NCI-H2196 treated with DMSO at 0.1 percent for 48 hours (cell line): Measurements from ENCODE around the gene MAPRE2.

Experiments
- DNase-seq: peaks from one replicate; lab custom pipeline; 2025; ENCODE audit not compliant: unreplicated experiment; lab: John Stamatoyannopoulos, UW

The MAPRE2 gene

DNA sequence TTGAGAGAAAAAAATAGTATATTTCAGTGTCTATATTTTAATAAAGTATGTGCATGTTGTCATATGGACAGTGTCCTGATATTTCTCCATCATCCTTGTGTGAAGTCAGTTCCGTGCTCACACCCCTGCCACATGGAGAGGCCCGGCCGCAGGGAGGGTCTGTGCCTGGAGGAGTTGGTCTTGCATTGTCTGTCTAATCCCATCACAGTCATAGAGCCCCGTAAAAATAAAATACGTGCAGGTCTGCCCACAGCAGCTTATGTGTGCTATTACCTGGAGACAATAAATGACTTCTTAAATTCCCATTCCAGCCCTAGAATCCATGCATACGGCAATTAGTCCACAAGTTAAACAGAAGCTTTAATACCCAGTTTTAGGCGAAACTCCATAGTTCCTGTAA lies 20.1 kb downstream of the MAPRE2 start:
- no peak for DNase-seq

DNA sequence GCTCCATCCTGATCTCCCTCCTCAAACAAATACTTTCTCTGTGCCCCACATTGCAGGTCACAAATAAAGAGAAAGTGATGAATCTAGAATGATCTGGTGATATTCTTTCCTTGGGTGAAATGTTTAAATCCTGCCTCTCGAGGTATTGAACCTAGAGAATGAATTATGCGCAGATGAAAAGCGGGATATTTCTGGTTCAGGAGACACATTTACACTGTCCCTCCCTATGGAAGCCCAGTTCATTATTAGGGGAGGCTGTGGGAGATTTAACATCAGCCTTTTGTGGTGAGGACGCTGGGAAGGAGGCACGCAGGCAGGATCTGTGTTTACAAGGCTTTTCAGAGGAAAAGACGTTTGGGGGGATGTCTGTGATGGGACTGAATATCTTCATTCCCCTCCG lies 20.6 kb downstream of the MAPRE2 start:
- DNase-seq: no peak

DNA sequence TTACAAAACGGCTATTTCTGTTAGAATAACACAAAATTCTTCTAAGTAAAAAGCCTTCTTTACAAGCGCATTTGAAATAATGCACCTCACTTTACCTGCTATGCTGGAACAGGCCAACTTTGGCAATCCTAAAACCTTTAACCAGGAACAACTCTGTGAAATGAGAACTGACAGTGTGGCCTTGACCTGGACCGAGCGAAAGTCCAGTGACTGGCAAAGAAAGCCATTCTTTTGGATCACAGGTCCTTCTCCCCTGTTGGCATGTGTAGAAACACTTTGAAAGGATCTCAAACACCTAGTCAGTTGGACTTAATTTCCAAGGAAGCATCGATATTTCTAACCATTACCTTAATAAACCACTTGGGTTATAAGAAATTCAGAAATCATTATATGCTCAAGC lies 21.2 kb downstream of the MAPRE2 start:
- DNase-seq: no peak

DNA sequence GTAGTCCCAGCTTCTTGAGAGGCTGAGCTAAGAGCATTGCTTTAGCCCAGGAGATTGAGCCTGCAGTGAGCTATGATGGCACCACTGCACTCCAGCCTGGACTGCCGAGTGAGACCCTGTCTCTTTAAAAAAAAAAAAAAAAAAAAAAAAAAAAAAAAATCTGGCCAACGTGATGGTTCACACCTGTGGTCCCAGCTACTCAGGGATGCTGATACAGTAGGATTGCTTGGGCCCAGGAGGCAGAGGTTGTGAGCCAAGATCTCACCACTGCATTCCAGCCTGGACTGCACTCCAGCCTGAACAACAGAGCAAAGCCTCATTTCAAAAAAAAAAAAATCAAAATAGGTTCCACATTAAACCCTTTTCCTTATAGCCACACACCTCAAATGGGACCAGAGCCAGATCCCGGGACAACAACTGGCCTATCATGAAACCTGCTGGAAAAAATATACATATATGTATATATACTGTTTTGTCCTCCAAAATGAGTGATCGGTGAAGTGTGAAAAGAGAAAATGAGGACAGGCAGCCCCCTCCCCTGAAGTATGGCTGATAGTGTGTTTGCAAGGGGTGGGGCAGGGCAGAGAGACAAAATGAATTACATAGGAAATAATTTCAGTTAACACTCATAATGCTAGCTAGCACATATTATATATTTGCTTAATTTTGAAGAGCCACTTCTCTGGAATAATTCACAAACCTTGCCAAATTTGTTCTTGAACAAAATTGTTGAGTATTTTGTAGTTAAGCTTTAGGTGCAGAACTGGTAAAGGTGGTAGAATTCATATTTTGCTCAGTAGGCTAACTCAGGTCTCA lies 22.9 kb downstream of the MAPRE2 start:
- no peak for DNase-seq

DNA sequence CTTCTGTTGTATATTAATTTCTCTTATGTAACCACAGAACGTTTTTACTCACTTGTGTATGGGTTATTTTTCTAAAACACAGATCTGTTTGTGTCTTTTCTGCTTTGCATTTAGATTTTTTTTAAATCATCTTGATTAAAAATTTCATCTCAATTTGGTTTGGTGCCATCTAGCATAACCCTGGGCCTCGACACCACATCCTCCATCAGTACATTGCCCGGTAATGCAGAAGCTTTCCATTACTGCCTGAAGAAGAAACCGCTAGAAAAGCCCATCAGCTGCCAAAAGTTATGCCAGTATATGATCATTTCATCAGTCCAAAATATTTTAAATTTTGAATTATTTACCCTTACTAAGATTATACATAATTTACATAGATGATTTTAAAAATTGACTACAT lies 26.2 kb downstream of the MAPRE2 start:
- no peak for DNase-seq

DNA sequence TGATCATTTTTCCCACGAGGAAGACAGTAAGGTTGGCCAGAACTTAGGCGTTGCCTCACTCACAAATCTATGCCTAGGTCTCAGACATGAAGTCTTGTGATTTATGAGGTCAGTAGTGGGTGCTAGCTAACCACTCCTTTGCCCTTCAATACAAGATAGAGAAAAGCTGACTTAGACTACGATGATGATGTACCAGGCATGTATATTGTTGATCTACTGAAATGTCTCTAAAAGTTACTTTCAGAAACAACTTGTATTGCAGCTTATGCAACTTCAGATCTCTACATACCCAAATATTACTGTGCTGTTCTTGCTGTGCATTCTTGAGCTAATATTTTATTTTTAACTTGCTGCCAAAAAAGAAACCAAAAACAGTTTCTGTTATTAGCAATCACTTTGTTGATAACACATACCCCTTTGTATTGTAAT lies 30.6 kb downstream of the MAPRE2 start:
- no peak for DNase-seq

DNA sequence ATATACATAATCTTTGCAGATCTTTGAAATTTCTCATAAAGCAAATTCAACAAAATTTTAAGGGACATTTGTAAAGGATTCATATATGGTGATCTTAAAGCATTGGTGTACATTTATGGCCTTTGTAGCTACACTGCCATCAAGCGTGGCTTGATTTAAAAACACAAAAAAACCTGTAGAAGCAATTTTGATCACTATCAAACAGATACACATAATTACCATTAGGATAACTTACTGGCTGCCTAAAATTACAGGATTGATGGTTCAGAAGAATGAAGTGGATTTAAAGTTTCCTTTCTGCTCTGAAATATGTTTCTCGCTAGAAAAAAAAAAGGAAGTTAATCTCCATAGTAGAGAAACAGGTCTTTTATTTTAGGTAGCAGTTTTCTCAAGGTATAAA lies 31.4 kb downstream of the MAPRE2 start:
- DNase-seq: no peak

DNA sequence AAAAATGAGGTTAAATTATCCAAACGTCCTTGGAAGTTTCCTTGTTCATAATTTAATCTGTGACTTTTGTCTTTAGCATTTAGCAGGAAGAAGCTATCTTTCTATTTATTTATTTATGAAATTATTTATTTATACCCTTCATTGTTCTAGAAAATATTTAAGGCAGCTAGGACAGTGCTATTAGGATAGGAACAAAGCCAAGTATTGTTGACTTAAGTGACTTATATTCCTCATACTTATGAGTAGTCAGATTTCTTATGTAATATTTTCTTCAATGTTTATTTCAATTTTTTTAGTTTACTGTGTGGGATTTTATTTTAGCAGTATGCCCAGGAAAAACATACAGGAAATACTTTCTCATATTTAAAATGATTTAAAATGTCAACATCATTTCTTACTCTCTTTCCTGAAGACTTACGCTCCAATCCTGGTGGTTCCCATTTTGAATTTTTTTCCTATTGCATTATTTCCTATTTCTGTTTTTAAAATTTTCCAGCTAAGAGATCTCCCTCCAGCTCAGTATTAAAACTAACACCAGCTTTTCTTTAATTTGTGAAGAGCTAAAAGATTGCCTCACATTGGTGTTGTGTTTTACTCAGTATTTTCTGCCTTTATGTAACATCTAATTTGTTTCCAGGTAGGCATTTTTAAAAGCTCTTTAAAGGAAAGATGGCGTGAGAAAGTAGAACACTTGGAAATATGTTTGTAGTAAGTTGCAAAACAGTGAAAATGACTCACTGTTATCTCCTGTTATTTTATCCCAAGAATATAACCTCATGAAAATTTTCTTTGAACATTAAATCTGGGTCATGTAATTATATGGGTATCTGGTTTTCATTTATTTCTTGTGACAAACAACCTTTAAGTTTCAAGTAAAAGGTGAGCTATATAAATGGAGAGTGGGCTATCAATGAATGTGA lies 32.2 kb downstream of the MAPRE2 start:
- no peak for DNase-seq

DNA sequence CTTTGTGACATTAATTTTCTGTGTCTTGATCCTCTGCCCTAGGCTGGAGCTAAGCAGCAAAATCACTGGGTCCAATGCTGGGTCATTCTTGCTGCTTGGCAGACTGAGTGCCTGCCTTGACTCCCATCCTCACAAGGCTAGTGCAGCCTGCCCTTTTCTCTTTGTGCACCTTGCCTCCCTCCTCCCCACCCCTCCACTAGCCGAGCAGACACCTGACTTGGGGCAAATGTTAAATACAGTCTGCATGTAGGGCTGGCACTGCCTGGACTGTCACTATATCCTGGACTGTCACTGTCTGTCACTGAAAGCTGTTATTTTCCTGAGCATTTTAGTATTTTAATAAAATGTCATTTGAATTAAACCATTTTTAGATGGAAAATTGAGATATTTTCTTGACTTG lies 33.4 kb downstream of the MAPRE2 start:
- no peak for DNase-seq

DNA sequence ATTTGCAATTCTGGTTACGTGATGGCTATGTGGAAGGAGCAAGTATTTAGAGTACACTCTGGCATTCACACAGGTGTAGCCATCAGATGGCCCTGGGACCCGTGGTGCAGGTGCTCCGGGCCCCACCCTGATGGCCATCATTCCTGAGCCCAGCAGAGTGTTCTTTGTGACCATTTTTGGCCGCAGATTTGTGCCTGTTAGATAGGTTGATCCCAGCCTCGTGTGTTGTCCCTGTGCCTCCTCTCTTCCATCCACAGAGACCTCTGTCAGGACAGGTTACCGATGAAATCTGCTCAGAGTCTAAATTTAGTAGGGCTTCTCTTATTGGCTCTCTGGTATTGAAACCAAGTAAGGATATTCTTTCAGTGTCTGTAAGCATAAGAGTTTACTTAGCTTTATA lies 33.9 kb downstream of the MAPRE2 start:
- DNase-seq: no peak

DNA sequence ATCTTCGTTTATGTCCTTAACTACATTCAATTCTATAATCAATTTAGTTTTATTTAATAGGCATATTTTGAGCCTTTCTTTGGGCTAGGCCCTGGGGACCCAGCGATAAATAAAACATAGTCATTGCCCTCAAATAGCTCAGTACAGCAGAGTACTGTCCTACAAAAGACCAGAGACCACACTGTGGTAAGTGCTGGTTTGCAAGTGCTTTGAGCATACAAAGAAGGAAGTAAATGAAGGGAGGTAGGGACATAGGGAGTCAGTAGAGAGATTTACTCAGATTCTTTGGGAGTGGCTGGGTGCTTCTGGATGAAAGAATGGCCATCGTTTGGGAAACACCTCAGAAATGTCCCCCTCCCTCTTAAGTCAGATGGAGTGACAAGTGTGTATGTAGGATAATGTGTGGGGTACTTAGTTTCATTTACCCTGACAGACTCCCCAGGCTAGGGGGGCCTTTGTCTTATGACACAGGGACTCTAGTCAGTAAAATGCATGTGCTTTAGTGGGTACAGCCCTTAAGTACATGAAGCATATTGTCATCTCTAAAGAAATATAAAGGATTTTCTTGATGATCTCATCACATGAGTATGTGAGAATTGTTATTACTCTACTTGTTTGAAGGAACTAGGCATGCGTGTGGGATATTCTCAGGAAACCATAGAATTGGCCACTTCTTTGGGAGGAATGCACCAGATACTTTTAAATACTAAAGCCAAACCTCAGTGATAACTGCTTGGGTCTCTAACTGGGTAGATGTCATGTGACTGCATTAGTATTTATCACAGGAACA lies 35.1 kb downstream of the MAPRE2 start:
- no peak for DNase-seq

DNA sequence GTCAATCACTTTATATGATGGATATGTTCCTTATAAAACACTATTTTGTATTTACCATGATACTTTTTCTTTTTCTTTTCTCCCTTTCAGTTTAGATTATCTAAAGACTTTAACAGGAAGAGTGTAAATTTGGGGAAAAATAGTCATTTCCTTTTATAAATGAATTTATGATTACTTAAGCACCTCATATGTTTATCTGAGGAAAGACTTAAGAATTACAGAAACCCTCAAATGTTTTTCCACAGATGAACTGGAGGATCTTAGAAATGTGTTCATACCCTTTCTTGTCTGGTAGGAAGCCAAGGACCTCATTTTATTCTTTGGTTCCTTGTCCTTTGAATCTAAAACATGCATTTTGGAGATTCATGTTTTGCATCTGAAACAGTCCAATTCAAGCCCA lies 36.7 kb downstream of the MAPRE2 start:
- no peak for DNase-seq

DNA sequence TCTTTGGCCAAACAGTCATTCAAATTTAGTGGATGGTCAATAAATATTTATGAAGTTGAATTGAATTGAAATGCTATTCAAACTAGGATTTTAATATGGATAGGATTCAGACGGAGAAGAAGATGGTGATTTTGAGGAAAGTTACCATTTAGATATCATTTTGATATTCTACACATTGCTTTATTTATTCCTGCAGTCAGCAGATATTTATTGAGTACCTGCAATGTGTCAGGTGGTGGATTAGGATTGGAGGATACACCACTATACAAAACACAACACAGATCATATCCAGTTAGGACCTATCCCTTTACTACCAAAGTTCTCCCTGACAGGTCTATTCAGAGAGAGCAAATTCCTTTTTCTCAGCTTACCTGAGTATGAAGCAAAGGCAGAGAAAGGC lies 38.8 kb downstream of the MAPRE2 start:
- no peak for DNase-seq

DNA sequence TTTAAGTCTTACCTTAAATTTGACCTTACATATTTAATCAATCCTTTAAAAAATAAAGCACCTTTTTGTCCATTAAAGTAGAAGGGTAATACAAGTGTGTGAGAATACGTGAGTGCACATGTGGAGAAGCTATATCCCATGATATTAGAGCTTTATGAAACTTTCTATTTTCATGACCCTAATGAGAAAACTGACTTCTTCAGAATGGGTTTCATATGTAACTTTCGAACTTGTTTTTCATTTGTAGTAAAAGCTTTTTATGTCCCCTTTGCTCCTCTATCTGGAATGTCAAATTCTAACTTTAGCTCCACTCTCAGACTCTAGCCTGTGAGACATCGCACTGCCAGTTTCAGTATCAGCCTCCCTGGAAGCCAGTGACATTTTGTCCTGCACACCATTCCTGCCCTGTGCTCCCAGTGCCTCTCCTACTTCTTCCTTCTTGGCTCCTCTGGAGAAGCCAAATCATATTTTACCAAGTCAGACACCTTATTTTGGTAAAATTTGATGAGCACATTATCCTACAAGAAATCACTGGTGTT lies 42.0 kb downstream of the MAPRE2 start:
- DNase-seq: no peak

DNA sequence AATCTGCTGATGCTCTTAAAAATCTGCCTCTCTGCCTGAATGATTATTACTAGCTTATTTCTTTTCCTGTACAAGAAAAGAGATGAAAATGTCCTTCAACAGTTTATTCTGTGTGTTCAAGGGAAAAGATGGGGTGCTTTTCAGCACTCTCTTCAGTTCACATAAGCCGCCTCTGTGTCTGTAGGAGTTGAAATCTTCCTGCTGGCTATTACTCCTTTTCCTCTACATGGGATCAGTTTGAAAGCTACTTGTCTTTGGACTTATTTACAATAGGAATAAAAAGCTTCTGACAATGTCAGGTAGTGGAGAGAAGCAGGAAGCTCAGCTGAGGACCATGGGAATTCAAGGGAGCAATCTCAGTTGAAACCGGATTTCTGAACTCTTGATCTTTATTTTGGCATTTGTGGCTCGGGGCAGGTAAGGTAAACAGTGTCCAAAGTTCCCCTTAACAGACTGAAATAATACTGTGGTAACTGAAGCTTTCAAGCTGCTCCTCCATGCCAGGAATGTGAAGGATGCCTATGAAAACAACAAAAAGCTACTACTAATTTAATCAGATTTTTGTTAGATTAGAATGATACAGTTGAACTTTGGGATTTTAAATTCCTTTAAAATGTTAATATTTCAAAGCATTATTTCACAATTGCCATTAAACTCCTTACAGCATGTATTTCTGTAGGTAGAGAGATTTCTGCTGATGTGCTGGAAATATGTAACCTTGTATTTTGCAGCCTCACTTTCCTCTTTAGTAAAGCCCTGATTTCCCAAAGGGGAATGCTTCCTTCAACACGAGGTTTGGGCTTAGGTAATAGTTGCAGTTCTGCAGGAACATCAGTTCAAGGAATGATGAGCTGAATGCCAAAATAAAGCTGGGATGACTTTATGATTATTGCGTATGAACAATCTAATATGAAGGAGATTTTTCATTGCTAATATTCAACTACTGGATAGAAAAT lies 43.6 kb downstream of the MAPRE2 start:
- no peak for DNase-seq

DNA sequence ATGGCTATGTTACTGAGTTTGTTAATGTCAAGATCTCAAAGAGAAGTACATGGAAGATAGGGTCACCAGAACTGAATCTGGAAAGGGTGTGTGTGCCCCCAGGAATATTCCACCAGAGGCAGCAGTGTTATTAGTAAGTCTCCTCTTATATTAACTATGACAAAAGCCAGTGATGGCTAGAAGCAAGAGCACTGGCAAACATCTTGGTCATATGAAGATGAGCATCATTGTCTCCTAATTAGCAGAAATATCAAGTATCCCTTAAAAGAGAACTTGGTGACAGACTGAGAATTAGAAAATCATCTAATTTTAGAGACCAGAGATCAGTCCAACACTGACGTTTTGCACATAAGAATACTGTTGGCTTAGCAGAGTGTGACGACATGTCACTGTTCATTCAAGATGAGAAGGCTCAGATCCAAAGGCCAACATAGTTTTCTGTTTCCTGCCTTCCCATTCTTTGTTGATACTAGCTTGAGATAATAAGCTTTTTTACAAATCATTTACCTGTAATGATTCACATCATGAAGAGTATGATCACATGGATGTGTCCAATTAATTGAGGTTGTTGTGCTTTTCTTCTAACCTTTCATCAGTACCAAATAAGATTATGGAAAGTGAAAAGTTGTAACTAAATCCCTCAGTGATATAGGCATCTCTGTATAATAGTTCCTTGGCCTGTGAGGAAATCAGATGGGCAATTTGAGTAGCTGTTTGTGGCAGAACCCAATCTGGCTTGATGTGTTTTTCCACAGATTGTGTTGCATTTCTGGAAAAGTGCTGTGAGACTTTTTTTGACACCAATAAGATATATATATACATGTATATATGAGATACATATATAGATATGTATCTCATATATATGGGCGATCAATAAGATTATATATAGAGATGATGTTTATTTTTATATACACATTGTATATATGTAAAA lies 44.5 kb downstream of the MAPRE2 start:
- DNase-seq: no peak

DNA sequence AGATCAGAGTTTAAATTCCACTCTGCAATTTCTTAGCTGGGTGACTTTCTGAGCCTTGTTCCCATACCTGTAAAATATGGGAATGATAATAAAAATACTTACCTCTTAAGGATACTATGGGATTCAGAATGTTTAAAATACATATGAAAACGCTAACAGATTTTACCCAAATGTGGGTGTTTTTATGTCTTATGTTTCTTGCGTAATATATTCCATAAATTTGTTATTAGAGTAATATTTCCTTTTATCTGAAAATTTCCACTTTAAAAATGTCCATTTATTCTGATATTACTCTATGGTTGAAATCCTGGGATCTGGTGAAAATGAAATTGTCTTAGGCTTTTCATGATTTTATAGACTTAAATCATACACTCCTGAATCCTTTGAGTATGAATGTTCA lies 45.5 kb downstream of the MAPRE2 start:
- DNase-seq: no peak

DNA sequence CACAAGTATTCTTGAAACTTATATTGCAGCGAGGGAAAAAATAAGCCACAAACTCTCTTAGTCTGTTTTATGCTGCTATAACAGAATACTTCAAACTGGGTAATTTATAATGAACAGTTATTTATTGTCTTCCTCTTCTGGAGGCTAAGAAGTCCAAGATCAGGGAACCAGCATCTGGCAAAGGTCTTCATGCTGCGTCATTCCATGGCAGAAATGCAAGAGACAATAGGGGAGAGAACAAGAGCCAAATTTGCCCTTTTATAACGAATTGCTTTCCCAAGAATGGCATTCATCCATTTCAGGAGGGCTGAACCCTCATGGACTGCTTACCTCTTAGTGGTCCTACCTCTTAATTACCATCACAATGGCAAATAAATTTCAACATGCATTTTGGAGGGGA lies 46.5 kb downstream of the MAPRE2 start:
- DNase-seq: no peak

DNA sequence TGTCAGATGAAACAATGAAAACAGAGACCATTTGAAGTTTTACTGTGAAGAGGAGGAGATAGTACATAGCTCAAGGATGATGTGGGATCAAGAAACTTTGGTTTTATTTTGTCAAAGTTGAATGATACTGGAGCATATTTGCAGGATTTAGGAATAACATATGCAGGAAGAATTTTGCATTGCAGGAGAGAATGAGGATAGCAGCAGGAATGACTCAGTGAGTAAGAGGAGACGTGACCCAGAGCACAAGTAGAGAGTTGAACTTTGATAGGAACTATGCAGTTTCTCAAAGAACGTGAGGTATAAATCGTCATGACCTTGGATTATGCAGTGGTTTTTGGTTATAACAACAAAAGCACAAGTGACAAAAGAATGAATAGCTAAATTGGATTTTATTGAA lies 47.7 kb downstream of the MAPRE2 start:
- no peak for DNase-seq
